ENCODE measurements around the gene LDLRAD4. TPM values are rescaled to one million over a fixed set of nuclear protein-coding genes. Genes with fewer than 3 reads are reported as not detected.

LDLRAD4 gene
- total RNA-seq, 1 donor from 2014 or later, result 20.4 TPM

DNA sequence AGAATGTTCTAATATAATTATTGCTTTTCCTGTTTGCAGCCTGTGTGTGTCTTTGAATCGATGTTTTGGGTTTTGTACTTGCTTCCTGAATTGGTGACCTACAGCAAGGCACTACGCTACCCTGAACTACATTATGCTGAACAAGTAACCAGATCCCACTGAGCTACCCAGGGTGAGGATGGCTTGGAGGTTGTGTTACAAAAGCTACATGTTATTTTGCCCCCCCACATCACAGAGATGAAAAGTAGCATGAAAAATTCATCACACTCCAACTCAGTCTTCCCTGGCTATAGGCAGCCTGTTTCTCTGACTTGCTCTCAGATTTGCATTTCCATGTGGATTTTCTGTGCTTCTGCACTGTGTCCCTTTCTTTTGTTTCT, 162.1 kb downstream of the LDLRAD4 start:
- Mint-ChIP-seq H3K9me3 (ENCODE audit: unreplicated experiment) (peaks cover 5% of the 10 kb centered on the region), H3K36me3 (ENCODE audit: unreplicated experiment) (no peaks in the 10 kb centered on the region), H3K4me1 (ENCODE audit: unreplicated experiment) (peaks cover 30% of the 10 kb centered on the region), H3K4me3 (ENCODE audit: unreplicated experiment) (no peak overlapping the region), H3K27ac (ENCODE audit: unreplicated experiment) (peak overlapping the region; percentile 99), H3K27me3 (ENCODE audit: unreplicated experiment) (peaks cover 4% of the 10 kb centered on the region)
- DNase-seq (ENCODE audit: extremely low spot score, unreplicated experiment), result peak; percentile 25
- TF ChIP-seq, protein P1, sequence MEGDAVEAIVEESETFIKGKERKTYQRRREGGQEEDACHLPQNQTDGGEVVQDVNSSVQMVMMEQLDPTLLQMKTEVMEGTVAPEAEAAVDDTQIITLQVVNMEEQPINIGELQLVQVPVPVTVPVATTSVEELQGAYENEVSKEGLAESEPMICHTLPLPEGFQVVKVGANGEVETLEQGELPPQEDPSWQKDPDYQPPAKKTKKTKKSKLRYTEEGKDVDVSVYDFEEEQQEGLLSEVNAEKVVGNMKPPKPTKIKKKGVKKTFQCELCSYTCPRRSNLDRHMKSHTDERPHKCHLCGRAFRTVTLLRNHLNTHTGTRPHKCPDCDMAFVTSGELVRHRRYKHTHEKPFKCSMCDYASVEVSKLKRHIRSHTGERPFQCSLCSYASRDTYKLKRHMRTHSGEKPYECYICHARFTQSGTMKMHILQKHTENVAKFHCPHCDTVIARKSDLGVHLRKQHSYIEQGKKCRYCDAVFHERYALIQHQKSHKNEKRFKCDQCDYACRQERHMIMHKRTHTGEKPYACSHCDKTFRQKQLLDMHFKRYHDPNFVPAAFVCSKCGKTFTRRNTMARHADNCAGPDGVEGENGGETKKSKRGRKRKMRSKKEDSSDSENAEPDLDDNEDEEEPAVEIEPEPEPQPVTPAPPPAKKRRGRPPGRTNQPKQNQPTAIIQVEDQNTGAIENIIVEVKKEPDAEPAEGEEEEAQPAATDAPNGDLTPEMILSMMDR (IDR thresholded peaks at IDR 0.05), result no peak

DNA sequence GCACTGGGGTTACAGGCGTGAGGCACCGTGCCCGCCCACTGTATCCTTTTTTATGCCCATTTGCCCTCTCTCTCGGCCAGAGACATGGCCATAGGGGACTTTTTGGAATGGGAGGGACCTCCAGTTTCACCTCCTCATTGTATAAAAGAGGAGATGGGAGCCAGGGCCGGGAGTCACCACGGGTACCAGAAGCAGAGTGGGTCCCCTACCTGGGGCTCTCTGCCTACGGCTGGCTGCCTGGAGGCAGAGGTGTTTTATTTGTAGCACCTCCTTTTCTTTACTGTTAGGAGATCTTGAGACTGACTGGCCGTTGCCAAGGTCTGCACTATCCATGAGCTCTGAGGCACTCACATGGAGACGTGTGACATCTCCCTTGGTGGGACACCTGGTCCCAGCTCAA, 162.8 kb downstream of the LDLRAD4 start:
- Mint-ChIP-seq H3K4me1 (ENCODE audit: unreplicated experiment) (peaks cover 27% of the 10 kb centered on the region), H3K27ac (ENCODE audit: unreplicated experiment) (peak overlapping the region; percentile 99), H3K27me3 (ENCODE audit: unreplicated experiment) (peaks cover 4% of the 10 kb centered on the region), H3K9me3 (ENCODE audit: unreplicated experiment) (peaks cover 5% of the 10 kb centered on the region), H3K36me3 (ENCODE audit: unreplicated experiment) (no peaks in the 10 kb centered on the region), H3K4me3 (ENCODE audit: unreplicated experiment) (no peak overlapping the region)
- peak; percentile 65 for DNase-seq (ENCODE audit: extremely low spot score, unreplicated experiment)
- TF ChIP-seq, protein P1 (IDR thresholded peaks at IDR 0.05), result no peak

DNA sequence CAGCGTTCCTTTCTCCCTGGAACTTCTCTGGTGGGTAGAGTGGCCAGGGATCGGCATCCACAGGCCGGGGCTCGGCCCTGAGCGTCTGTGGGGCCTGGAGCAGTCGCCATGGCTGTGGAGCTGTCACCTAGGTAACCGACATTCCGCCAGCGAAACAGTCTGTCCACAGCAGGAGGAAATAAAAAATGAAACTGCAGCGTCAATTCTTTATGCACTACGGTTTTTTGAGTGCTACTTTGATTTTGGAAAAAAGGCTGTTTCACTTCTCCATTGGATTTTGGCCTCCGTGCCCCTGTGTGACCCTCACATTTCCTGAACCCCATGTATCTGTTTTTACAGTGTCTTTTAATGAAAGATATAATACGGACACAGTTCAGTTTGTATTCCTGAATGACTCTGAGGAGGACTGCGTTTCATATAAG, 163.4 kb downstream of the LDLRAD4 start:
- TF ChIP-seq, protein P1 (IDR thresholded peaks at IDR 0.05), result no peak
- peaks cover 4% of the 10 kb centered on the region for H3K27me3 Mint-ChIP-seq (ENCODE audit: unreplicated experiment)

GRCh38 chr18:13382366-13382953, 163.9 kb downstream of the LDLRAD4 start:
- DNase-seq (ENCODE audit: extremely low spot score, unreplicated experiment), result peak; percentile 66
- peaks cover 5% of the 10 kb centered on the region for H3K9me3 Mint-ChIP-seq (ENCODE audit: unreplicated experiment)
- peaks cover 27% of the 10 kb centered on the region for H3K4me1 Mint-ChIP-seq (ENCODE audit: unreplicated experiment)
- peak overlapping the region; percentile 99 for H3K27ac Mint-ChIP-seq (ENCODE audit: unreplicated experiment)
- H3K36me3 Mint-ChIP-seq (ENCODE audit: unreplicated experiment), result no peaks in the 10 kb centered on the region
- H3K27me3 Mint-ChIP-seq (ENCODE audit: unreplicated experiment), result peaks cover 4% of the 10 kb centered on the region
- peak overlapping the region; percentile 70 for H3K4me3 Mint-ChIP-seq (ENCODE audit: unreplicated experiment)
- TF ChIP-seq, protein P1 (IDR thresholded peaks at IDR 0.05), result no peak

More for the DNA sequence above, 163.4 kb downstream of the LDLRAD4 start:
- Mint-ChIP-seq H3K36me3 (ENCODE audit: unreplicated experiment) (no peaks in the 10 kb centered on the region), H3K4me1 (ENCODE audit: unreplicated experiment) (peaks cover 27% of the 10 kb centered on the region), H3K27ac (ENCODE audit: unreplicated experiment) (peak overlapping the region; percentile 99), H3K4me3 (ENCODE audit: unreplicated experiment) (peak overlapping the region; percentile 70), H3K9me3 (ENCODE audit: unreplicated experiment) (peaks cover 5% of the 10 kb centered on the region)
- peak; percentile 83 for DNase-seq (ENCODE audit: extremely low spot score, unreplicated experiment)

- H3K9me3 Mint-ChIP-seq (ENCODE audit: unreplicated experiment), result peaks cover 5% of the 10 kb centered on the region
- H3K4me3 Mint-ChIP-seq (ENCODE audit: unreplicated experiment), result no peak overlapping the region
- peaks cover 3% of the 10 kb centered on the region for H3K36me3 Mint-ChIP-seq (ENCODE audit: unreplicated experiment)
- H3K4me1 Mint-ChIP-seq (ENCODE audit: unreplicated experiment), result peaks cover 27% of the 10 kb centered on the region
- peak overlapping the region; percentile 99 for H3K27ac Mint-ChIP-seq (ENCODE audit: unreplicated experiment)
- H3K27me3 Mint-ChIP-seq (ENCODE audit: unreplicated experiment), result peaks cover 5% of the 10 kb centered on the region
- DNase-seq (ENCODE audit: extremely low spot score, unreplicated experiment), result no peak
- TF ChIP-seq, protein P1 (IDR thresholded peaks at IDR 0.05), result no peak
Observed at GRCh38 chr18:13382954-13383827, 164.6 kb downstream of the LDLRAD4 start.
